ENCODE results near the gene SSR1.

Gene SSR1

GRCh38 chr6:7254980-7255835 is 57.8 kb downstream of the SSR1 start:
- peak in 1 of 2 donors; percentile 21 for DNase-seq

- no peak for DNase-seq
These were observed 60.6 kb downstream of the SSR1 start for GRCh38 chr6:7252390-7252789.

- no peak for DNase-seq
These were observed 61.2 kb downstream of the SSR1 start for GRCh38 chr6:7251646-7252260.

GRCh38 chr6:7250812-7251211 is 62.2 kb downstream of the SSR1 start:
- DNase-seq: no peak

DNA sequence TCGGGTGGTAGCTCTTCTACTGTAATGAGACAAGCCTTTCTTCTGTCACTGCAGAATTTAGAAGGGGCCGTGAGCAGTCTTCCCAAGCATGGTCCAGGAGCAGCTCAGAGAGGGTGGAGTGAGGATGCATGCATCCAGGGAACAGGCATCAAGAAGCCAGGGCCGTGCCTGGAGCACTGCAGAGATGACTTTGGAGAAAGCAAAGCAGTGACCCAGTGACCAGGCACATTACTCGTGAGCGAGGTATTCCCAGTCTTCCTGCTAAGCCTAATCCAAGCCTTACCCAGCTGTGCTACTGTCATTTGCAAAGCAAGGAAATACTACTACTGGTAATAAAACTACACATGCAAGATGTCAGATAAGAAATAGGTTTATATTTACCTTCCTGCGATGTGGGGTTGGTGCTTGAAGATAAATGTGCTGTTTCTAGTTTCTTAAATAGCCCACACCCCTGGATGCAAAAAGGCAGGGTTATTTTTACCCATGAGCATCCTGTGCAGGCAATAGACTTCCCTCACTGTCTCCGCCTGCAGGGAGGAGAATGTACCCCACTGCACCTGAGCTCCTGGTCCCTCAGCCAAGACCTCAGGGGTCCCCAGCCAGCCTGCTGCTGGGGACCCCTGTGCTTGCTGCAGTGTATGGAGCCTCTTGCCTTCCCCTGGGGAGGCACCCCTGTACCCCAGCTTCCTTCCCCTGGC is 62.9 kb downstream of the SSR1 start:
- no peak for DNase-seq

GRCh38 chr6:7249391-7249790 is 63.6 kb downstream of the SSR1 start:
- DNase-seq: no peak

GRCh38 chr6:7247828-7248227 is 65.2 kb downstream of the SSR1 start:
- no peak for DNase-seq

- no peak for DNase-seq
These were observed 65.9 kb downstream of the SSR1 start for GRCh38 chr6:7247179-7247456.

DNA sequence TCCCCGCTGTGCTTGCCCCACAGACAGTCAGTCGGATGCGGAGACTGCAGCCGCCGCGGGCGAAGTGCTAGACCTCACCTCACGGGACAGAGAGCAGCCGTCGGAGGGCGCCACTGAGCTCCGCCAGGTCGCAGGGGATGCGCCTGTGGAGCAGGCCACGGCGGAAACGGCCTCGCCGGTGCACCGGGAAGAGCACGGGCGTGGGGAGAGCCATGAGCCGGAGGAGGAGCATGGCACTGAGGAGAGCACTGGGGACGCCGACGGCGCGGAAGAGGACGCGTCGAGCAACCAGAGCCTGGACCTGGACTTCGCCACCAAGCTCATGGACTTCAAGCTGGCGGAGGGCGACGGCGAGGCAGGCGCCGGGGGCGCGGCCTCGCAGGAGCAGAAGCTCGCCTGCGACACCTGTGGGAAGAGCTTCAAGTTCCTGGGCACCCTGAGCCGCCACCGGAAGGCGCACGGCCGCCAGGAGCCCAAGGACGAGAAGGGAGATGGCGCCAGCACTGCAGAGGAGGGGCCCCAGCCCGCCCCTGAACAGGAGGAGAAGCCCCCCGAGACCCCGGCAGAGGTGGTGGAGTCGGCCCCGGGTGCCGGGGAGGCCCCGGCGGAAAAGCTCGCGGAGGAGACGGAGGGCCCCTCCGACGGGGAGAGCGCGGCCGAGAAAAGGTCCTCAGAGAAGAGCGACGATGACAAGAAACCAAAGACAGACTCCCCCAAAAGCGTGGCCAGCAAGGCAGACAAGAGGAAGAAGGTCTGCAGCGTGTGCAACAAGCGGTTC is 66.4 kb downstream of the SSR1 start:
- DNase-seq: no peak

DNA sequence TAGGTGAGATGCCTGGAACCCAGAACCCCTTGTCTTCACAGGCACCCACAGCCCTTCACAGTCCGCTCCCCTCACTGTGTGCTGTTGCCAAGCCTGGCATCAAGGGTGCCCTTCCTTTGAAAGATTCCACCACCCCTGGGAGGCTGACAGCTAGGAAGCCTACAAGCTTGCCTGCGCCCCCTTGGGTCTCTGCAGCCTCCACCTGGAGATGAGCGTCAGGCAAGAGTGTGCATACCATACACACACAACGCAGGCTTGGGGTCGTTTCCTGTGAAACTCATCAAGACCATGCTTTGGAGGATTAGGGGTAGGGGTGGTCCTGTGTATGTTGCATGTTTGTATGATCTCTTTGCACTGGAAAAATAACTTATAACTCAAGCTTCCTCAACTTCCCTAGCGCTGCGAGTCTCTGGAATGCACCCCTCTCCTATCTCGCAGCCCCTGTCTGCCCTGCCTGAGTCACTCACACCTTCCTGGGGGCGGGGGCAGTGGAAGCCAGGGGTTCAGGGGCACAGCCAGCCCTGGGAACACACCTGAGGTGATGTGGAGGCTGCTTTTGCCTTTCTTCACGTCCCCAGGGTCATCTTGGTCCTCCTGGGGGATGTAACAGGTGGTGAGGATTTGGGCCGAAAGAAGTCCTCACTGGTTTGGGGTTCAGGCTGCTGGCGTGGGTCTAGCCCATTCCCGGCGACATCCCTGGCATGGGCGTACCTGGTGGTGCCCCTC is 67.2 kb downstream of the SSR1 start:
- DNase-seq: no peak

GRCh38 chr6:7243179-7243981 is 69.6 kb downstream of the SSR1 start:
- DNase-seq: peak; percentile 23 to 63

DNA sequence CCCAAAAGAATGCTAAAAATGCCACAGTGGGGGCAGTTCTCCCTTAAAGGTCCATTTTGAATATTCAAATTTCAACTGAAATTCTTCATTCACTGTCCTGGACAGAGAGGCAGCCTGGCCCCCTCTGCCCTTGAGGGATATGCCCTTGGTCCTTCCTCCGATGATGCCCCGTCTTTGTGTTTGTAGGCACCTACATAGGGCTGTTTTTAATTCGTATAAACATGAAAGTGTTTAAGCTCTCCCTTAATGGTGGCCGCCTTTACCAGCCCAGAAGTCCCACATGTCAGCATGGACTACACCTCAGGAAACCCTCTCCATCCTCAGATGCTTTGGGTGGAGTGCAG is 70.2 kb downstream of the SSR1 start:
- no peak for DNase-seq

- no peak for DNase-seq
These were observed 71.0 kb downstream of the SSR1 start for GRCh38 chr6:7241709-7242645.

DNA sequence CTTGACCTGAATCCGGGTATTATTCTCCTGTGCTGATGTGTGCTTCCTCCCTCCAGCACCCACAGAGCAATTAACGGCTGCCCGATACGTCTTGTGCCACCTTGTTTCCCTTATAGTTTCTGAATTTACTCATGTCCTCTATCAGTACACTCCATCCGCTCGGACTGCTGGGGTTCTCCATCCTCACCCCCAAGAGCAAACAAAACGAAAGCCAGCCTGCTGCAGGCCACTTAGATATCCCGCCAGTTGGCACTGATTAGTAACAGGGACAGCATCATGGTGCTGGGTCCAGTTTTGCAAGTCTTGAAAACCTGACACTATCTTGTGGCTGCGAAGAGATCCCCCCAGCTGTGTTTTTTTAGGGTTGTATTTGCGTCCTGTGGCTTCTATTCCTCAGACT is 71.8 kb downstream of the SSR1 start:
- no peak for DNase-seq

DNA sequence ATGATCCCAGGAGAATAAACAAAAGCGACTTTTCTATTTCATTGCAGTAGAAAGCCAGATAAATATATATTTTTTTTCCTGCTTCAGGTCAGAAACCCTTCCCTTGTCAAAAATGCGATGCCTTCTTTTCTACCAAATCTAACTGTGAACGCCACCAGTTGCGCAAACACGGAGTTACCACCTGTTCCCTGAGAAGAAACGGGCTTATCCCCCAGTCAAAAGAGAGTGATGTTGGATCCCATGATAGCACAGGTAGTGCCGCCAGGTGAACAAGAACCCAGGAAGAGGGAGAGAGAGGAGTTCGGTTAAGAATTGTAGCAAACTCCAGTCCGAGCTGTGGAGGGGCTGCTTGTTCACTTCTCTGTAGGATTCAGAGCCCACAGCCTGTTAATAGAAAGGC is 72.6 kb downstream of the SSR1 start:
- no peak for DNase-seq

- no peak for DNase-seq
These were observed 73.4 kb downstream of the SSR1 start for GRCh38 chr6:7239590-7239948.

DNA sequence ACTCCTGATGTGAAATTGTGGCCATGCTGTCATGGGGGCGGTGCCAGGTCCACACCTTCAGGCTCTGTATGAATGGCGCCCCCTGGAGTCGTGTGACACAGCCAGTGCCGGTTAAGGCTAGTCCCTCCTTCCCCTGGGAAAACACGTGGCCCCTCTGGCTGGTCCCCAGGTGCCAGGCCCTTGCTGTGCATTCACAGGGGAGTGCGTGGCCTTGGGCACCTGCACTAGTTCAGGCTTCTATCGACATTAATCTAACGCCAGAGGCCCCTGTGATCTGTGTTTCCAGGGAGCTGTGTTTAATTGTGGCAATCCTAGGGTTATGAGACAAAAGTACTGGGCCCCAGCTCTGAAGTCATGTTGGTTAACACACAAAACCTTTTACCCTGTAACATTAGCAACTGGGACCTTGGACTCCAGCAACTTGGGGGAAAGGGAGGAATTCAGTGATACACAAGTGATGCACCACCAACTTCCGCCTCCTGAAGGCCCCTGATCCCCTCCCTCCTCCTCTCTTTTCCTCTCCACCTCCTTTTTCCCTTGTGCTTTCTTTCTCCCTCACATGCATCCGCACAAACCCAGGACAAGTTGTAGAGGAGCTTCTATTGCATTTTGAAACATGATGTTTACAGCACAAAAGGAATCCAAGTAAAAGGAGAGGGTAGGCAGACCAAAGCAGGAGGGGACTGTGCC is 74.0 kb downstream of the SSR1 start:
- peak; percentile 31 to 60 for DNase-seq

DNA sequence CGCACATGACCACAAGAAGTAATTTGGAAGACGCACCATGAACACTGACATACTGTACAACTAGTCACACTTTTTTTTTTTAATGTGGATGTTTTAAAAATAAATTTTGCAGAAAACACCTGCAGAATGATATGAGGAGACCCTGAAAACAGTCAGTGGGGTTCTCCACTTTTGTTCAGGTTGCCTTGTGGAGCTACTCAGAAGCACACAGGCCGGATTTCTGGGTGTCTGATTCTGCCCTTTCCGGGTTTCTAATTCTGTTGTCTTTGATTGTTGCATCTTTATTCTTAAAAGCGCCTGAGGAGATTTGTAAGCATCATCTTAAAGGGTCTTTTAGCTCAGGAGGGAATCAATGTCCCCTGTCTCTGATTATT is 74.5 kb downstream of the SSR1 start:
- DNase-seq: no peak

- DNase-seq: no peak
These were observed 75.3 kb downstream of the SSR1 start for GRCh38 chr6:7237653-7238188.
